Neural progenitor cell (in vitro differentiated cells): ENCODE results near the gene AKR1A1.

Experiments used
- EZH2 ChIP-seq: fragments of 200-600 bp; sonication (generic); IDR thresholded peaks from 2 replicates; pipeline ENCODE4 v1.6.1; 2017; ENCODE audit warnings: antibody characterized with exemption, mild to moderate bottlenecking, moderate library complexity
- TF ChIP-seq, protein P1 (sequence below): fragments of 200-600 bp; sonication (generic); IDR thresholded peaks from 2 replicates; pipeline ENCODE4 v1.5.1; 2017; ENCODE audit warnings: antibody characterized with exemption, mild to moderate bottlenecking

DNA sequence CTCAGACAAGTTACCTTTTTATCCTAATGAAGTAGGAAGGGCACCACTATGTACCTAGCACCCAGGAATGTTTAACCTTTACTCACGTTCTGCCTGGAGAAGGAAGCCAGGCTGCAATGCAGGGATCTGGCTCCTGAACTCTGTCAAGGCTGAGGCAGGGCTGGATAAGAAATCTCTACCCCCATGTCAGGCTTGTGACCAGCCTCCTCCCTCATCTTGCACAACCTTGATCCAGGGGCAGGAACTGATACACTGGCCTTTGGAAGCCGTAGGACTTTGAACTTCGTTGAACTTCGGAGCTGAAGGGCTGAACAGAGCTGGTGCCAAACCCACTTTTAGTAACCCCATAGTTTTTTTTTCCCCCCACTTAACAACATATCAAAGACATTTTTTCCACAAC is 8.0 kb upstream of the AKR1A1 start:
- TF ChIP-seq, protein P1, sequence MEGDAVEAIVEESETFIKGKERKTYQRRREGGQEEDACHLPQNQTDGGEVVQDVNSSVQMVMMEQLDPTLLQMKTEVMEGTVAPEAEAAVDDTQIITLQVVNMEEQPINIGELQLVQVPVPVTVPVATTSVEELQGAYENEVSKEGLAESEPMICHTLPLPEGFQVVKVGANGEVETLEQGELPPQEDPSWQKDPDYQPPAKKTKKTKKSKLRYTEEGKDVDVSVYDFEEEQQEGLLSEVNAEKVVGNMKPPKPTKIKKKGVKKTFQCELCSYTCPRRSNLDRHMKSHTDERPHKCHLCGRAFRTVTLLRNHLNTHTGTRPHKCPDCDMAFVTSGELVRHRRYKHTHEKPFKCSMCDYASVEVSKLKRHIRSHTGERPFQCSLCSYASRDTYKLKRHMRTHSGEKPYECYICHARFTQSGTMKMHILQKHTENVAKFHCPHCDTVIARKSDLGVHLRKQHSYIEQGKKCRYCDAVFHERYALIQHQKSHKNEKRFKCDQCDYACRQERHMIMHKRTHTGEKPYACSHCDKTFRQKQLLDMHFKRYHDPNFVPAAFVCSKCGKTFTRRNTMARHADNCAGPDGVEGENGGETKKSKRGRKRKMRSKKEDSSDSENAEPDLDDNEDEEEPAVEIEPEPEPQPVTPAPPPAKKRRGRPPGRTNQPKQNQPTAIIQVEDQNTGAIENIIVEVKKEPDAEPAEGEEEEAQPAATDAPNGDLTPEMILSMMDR, result no peak
- TF ChIP-seq EZH2, result no peak
